GM12873 (cell line): ENCODE measurements around the gene MFSD12.

Experiments used
- CTCF ChIP-seq: IDR thresholded peaks from 2 replicates; pipeline ENCODE4 v1.5.1; 2012; ENCODE audit warnings: low read depth, mild to moderate bottlenecking, moderate library complexity, low read length, control low read depth; ENCODE audit not compliant: insufficient read depth; ENCODE audit errors: missing control alignments

The MFSD12 gene

GRCh38 chr19:3577723-3578344 lies 20.4 kb upstream of the MFSD12 start:
- TF ChIP-seq CTCF = no peak

GRCh38 chr19:3576696-3577443 lies 19.5 kb upstream of the MFSD12 start:
- no peak for TF ChIP-seq CTCF

- TF ChIP-seq CTCF = no peak
Measured at GRCh38 chr19:3575949-3576673, 18.7 kb upstream of the MFSD12 start.

- no peak for TF ChIP-seq CTCF
Measured at GRCh38 chr19:3575260-3575741, 17.9 kb upstream of the MFSD12 start.

GRCh38 chr19:3573858-3574637 lies 16.7 kb upstream of the MFSD12 start:
- no peak for TF ChIP-seq CTCF

- TF ChIP-seq CTCF = no peak
Measured at GRCh38 chr19:3573162-3573857, 15.9 kb upstream of the MFSD12 start.
